ENCODE data around the gene CPTP. TPM values are rescaled to one million over a fixed set of nuclear protein-coding genes. Genes with fewer than 3 reads are reported as not detected.

Gene CPTP
- total RNA-seq, 2 donors from 2014 or later: 16.8 to 22.3 TPM

- Mint-ChIP-seq H3K4me3 (no peak overlapping the region), H3K27me3 (no peaks in the 10 kb centered on the region), H3K9me3 (no peaks in the 10 kb centered on the region), H3K4me1 (peaks cover 5% of the 10 kb centered on the region), H3K27ac (no peak overlapping the region), H3K36me3 (ENCODE audit: low read depth) (peaks cover 67% of the 10 kb centered on the region)
- ATAC-seq (replicated peaks): no peak
Observed at GRCh38 chr1:1317420-1317819, 7.2 kb upstream of the CPTP start.

DNA sequence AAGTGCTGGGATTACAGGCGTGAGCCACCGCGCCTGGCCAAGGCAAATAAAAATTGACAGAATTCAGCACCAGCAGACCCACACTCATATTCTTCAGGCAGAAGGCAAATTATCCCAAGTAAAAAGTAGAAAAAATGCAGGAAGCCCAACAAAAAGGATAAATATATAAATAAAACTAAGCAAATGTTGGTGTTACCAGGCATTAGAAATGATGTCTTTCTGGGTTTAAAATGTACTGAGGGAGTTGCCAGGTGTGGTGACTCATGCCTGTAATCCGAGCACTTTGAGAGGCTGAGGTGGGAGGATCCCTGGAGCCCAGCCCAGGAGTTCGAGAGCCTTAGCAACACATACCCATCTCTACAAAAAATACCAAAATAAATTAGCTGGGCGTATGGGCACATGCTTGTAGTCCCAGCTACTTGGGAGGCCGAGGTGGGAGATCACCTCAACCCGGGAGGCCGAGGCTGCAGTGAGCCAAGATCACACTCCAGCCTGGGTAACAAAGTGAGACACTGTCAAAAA is 6.4 kb upstream of the CPTP start:
- Mint-ChIP-seq H3K27ac (no peak overlapping the region), H3K4me3 (no peak overlapping the region), H3K9me3 (no peaks in the 10 kb centered on the region), H3K36me3 (ENCODE audit: low read depth) (peaks cover 60% of the 10 kb centered on the region), H3K27me3 (no peaks in the 10 kb centered on the region), H3K4me1 (peaks cover 7% of the 10 kb centered on the region)
- ATAC-seq (replicated peaks): no peak

DNA sequence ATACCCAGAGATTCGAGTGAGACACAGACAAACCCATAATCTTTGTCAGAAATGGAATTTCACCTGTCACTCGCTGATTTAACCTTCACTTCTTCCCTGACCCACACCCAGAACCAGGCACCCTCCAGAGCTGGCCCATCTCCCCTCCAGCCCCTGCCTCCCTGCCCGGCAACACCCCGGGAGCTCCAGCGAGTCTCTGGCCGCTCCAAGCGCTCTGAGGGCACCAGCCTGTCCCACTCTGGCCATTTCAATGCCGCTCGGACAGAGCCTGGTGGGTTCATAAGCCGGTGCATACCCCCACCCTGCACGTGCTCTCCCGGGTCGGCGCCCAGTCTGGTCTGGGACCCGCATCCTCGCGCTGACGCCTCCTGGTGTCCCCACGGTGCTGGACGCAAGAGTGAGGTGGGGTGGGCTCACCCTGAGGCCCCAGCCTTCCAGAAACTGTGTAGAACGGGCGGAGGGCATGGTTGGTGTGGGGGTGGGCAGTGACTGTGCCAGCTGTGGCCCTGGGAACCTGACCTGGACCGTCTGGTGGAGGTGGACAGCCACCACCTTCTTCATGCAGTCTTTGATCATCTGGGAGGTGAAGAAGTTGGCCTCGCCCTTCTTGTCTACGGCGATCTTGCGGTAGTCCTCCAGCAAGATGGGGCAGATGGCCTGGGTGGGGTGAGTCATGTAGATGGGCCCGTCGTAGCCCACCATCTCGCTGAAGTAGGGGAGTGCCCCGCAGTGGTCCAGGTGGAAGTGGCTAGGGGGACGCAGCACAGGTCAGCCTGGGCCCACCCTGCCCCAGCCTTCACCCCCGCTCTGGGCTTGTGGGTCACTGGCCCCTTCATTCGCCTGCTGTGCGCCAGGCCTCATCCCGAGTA is 5.6 kb upstream of the CPTP start:
- no peak overlapping the region for H3K4me3 Mint-ChIP-seq
- H3K27me3 Mint-ChIP-seq: no peaks in the 10 kb centered on the region
- H3K27ac Mint-ChIP-seq: no peak overlapping the region
- H3K36me3 Mint-ChIP-seq (ENCODE audit: low read depth): peaks cover 58% of the 10 kb centered on the region
- peaks cover 13% of the 10 kb centered on the region for H3K4me1 Mint-ChIP-seq
- H3K9me3 Mint-ChIP-seq: no peaks in the 10 kb centered on the region
- no peak for ATAC-seq (replicated peaks)

DNA sequence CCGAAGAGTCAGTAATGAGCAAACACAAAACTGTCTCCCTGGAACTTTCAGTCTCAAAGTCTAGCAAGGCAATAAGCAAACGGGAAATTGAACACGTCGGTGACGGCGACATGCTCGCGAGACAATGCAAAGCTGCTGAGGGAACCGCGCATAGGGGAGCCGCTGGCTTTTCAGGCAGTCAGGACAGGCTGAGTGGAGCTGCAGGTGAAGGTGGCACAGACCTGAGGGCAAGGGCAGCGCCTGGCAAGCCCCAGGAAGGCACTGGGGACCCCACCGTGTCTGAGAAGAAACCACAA is 5.0 kb upstream of the CPTP start:
- H3K4me1 Mint-ChIP-seq: peaks cover 13% of the 10 kb centered on the region
- H3K27me3 Mint-ChIP-seq: no peaks in the 10 kb centered on the region
- ATAC-seq (replicated peaks): no peak
- H3K27ac Mint-ChIP-seq: no peak overlapping the region
- no peak overlapping the region for H3K4me3 Mint-ChIP-seq
- H3K9me3 Mint-ChIP-seq: no peaks in the 10 kb centered on the region
- peaks cover 58% of the 10 kb centered on the region for H3K36me3 Mint-ChIP-seq (ENCODE audit: low read depth)

DNA sequence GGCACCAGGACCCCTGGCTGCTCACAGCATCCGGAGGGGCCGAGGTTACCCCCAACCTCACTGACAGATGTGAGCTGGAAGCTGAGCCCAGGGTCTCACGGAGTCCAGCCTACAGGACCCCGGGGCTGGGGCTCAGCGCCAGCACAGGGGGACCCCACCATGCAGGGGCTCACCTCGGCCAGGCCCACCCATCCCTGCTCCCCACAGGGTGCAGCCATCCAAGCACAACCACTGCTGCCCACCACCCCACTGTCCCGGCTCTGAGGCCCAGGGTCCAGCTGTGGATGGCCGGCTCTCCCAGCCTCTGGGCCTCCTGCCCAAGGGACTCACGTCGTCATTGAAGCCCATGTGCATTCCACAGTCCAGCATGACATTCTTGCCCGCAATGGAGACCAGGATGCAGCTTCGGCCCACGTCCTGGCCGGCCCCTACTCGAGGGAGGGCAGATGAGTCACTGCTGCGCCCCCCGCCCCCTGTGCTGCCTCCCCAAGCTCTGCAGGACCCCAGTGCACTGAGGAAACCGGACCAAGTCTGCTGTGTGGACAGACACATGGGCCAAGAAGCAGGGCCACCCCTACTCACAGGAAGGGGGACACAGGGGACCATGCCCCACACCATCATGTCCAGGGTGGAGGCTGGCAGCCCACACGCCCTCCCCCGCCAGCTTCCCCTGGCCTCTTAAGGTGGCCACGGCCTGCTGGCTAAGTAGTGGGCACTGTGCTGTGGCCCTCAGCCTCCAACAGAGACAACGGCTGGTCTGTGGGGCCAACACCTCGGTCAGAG is 3.7 kb upstream of the CPTP start:
- Mint-ChIP-seq H3K27ac (no peak overlapping the region), H3K27me3 (no peaks in the 10 kb centered on the region), H3K9me3 (no peaks in the 10 kb centered on the region)

GRCh38 chr1:1321477-1321876 is 3.1 kb upstream of the CPTP start:
- Mint-ChIP-seq H3K4me1 (peaks cover 13% of the 10 kb centered on the region), H3K36me3 (ENCODE audit: low read depth) (peaks cover 42% of the 10 kb centered on the region), H3K27ac (no peak overlapping the region), H3K4me3 (no peak overlapping the region), H3K27me3 (no peaks in the 10 kb centered on the region), H3K9me3 (no peaks in the 10 kb centered on the region)
- no peak for ATAC-seq (replicated peaks)

More for the DNA sequence above, 3.7 kb upstream of the CPTP start:
- H3K4me3 Mint-ChIP-seq: no peak overlapping the region
- H3K4me1 Mint-ChIP-seq: peaks cover 13% of the 10 kb centered on the region
- peaks cover 48% of the 10 kb centered on the region for H3K36me3 Mint-ChIP-seq (ENCODE audit: low read depth)
- no peak for ATAC-seq (replicated peaks)

DNA sequence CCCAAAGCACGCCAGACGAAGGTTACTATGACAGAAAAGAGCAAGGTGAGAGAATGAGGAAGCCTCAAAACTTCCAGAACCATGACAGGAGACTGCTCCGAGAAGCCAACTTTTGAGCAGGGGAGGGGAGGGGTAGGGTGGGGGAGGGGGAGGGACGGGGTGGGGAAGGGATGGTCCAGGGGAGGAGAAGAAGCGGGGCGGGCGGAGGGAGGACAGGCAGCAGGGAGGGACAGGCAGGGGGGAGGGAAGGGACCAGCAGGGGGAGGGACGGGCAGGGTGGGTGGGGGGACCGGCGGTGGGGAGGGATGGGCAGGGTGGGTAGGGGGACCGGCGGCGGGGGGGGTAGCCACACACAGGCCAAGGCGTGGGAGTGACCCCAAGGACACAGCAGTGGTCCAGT is 2.2 kb upstream of the CPTP start:
- Mint-ChIP-seq H3K4me3 (peak overlapping the region; percentile 80), H3K27me3 (no peaks in the 10 kb centered on the region), H3K4me1 (peaks cover 13% of the 10 kb centered on the region), H3K9me3 (no peaks in the 10 kb centered on the region), H3K36me3 (ENCODE audit: low read depth) (peaks cover 34% of the 10 kb centered on the region), H3K27ac (peak overlapping the region; percentile 86)
- no peak for ATAC-seq (replicated peaks)

GRCh38 chr1:1322952-1323351 is 1.6 kb upstream of the CPTP start:
- no peaks in the 10 kb centered on the region for H3K9me3 Mint-ChIP-seq
- H3K27me3 Mint-ChIP-seq: no peaks in the 10 kb centered on the region
- H3K36me3 Mint-ChIP-seq (ENCODE audit: low read depth): peaks cover 29% of the 10 kb centered on the region
- H3K27ac Mint-ChIP-seq: peak overlapping the region; percentile 86
- ATAC-seq (replicated peaks): no peak
- H3K4me1 Mint-ChIP-seq: peaks cover 13% of the 10 kb centered on the region
- peak overlapping the region; percentile 80 for H3K4me3 Mint-ChIP-seq

DNA sequence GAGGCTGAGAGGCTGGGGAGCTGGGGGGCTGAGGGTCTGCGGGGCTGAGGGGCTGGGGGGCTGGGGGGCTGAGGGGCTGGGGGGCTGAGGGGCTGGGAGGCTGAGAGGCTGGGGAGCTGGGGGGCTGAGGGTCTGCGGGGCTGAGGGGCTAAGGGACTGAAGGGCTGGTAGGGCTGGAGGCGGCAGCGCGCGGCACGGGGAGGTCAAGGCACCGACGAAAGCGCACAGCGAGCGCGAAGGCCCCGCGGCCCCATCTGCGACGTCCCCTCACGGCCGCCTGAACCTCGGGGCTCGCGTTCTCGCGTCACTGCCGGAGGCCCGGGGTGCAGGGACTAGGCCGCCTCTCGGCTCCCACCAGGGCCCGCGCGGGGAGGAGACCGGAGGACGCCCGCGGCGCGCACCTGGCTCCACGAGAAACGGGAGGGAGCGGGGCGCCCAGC is 498 bp upstream of the CPTP start:
- H3K36me3 Mint-ChIP-seq (ENCODE audit: low read depth): peaks cover 18% of the 10 kb centered on the region
- peak overlapping the region; percentile 83 for H3K27ac Mint-ChIP-seq
- ATAC-seq (replicated peaks): no peak
- H3K4me3 Mint-ChIP-seq: peak overlapping the region; percentile 80
- peaks cover 13% of the 10 kb centered on the region for H3K4me1 Mint-ChIP-seq
- no peaks in the 10 kb centered on the region for H3K9me3 Mint-ChIP-seq
- no peaks in the 10 kb centered on the region for H3K27me3 Mint-ChIP-seq

GRCh38 chr1:1325288-1326074 is 879 bp downstream of the CPTP start:
- ATAC-seq (replicated peaks): no peak
- H3K9me3 Mint-ChIP-seq: no peaks in the 10 kb centered on the region
- peak overlapping the region; percentile 69 for H3K4me3 Mint-ChIP-seq
- peak overlapping the region; percentile 59 for H3K27ac Mint-ChIP-seq
- peaks cover 13% of the 10 kb centered on the region for H3K4me1 Mint-ChIP-seq
- H3K27me3 Mint-ChIP-seq: no peaks in the 10 kb centered on the region
- H3K36me3 Mint-ChIP-seq (ENCODE audit: low read depth): peaks cover 6% of the 10 kb centered on the region

DNA sequence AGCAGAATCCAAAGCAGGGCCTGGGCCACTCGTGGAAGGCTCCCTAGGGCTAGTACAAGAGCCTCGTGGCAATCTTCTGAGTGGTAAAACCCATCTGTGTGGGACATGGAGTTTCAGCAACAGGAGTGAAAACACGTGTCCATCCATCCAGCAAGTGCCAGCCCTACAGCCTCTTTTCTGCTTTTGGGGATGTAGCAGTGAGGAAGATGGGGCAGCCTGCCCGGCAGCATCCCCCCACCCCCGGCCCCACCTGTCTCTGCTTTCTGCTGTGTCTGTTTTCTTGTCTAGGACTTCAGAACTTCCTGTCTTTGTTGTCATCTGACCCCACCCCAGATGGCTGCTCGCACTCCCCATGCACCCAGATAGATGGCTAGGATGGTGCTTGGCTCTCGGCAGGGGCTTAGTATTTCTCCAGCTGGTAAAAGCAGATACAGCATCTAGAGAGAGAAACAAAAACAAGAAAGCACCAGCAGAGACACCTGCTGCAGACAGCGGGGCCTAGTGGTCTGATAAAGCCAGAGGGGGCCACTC is 1.5 kb downstream of the CPTP start:
- H3K4me3 Mint-ChIP-seq: peak overlapping the region; percentile 69
- H3K27me3 Mint-ChIP-seq: no peaks in the 10 kb centered on the region
- ATAC-seq (replicated peaks): no peak
- peaks cover 13% of the 10 kb centered on the region for H3K4me1 Mint-ChIP-seq
- H3K27ac Mint-ChIP-seq: peak overlapping the region; percentile 59
- peaks cover 6% of the 10 kb centered on the region for H3K36me3 Mint-ChIP-seq (ENCODE audit: low read depth)
- no peaks in the 10 kb centered on the region for H3K9me3 Mint-ChIP-seq

GRCh38 chr1:1327291-1327690 is 2.7 kb downstream of the CPTP start:
- H3K4me3 Mint-ChIP-seq: no peak overlapping the region
- no peaks in the 10 kb centered on the region for H3K9me3 Mint-ChIP-seq
- no peaks in the 10 kb centered on the region for H3K27me3 Mint-ChIP-seq
- H3K36me3 Mint-ChIP-seq (ENCODE audit: low read depth): peaks cover 6% of the 10 kb centered on the region
- peaks cover 10% of the 10 kb centered on the region for H3K4me1 Mint-ChIP-seq
- no peak for ATAC-seq (replicated peaks)
- H3K27ac Mint-ChIP-seq: no peak overlapping the region

DNA sequence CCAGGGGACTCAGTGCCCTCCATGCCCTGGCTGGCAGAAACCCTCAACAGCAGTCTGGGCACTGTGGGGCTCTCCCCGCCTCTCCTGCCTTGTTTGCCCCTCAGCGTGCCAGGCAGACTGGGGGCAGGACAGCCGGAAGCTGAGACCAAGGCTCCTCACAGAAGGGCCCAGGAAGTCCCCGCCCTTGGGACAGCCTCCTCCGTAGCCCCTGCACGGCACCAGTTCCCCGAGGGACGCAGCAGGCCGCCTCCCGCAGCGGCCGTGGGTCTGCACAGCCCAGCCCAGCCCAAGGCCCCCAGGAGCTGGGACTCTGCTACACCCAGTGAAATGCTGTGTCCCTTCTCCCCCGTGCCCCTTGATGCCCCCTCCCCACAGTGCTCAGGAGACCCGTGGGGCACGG is 3.7 kb downstream of the CPTP start:
- peaks cover 6% of the 10 kb centered on the region for H3K4me1 Mint-ChIP-seq
- no peak for ATAC-seq (replicated peaks)
- no peaks in the 10 kb centered on the region for H3K9me3 Mint-ChIP-seq
- no peak overlapping the region for H3K4me3 Mint-ChIP-seq
- no peaks in the 10 kb centered on the region for H3K27me3 Mint-ChIP-seq
- H3K36me3 Mint-ChIP-seq (ENCODE audit: low read depth): peaks cover 6% of the 10 kb centered on the region
- no peak overlapping the region for H3K27ac Mint-ChIP-seq
